A673 (cell line): Measurements from ENCODE around the gene SIAH3. TPM values are rescaled to one million over a fixed set of nuclear protein-coding genes. Genes with fewer than 3 reads are reported as not detected.

Experiments used
- BruUV-seq: library from RNA; stranded (reverse); fragments of 400-500 nt; replicated peaks from 2 replicates; lab custom pipeline; 2021; lab: Mats Ljungman, UMichigan
- CTCF ChIA-PET: fragments of 300-600 bp; sonication (Branson Sonifier 250); formaldehyde crosslinking; loops from one replicate; lab custom pipeline; 2022; ENCODE audit warnings: antibody characterized with exemption; lab: Charles Lee
- POLR2A ChIA-PET: fragments of 300-600 bp; sonication (Branson Sonifier 250); formaldehyde crosslinking; loops from one replicate; lab custom pipeline; 2022; ENCODE audit warnings: antibody characterized with exemption; ENCODE audit not compliant: low non-redundant PET; lab: Charles Lee
- DNase-seq: peaks from one replicate; pipeline ENCODE4 v3.0.0-alpha.2; 2015; ENCODE audit warnings: low spot score
- H3K27ac ChIP-seq: fragments of 200-600 bp; sonication (generic); 2 replicates; pipeline ENCODE4 v1.5.1; 2016; ENCODE audit warnings: mixed run types, low read depth, mild to moderate bottlenecking, mixed read lengths, antibody characterized with exemption, low read length; ENCODE audit not compliant: poor library complexity, severe bottlenecking
- H3K27me3 ChIP-seq: fragments of 200-600 bp; sonication (generic); replicated peaks from 2 replicates; pipeline ENCODE4 v1.6.1; 2017; ENCODE audit warnings: mixed run types, low read depth, mild to moderate bottlenecking, mixed read lengths, antibody characterized with exemption, low read length; ENCODE audit not compliant: insufficient read depth, poor library complexity
- H3K36me3 ChIP-seq: fragments of 200-600 bp; sonication (generic); 2 replicates; pipeline ENCODE4 v1.6.1; 2016; ENCODE audit warnings: mixed run types, mild to moderate bottlenecking, mixed read lengths, antibody characterized with exemption, low read length; ENCODE audit not compliant: insufficient read depth, poor library complexity, severe bottlenecking
- H3K4me1 ChIP-seq: fragments of 200-600 bp; sonication (generic); 2 replicates; pipeline ENCODE4 v1.6.1; 2017; ENCODE audit warnings: mixed run types, mild to moderate bottlenecking, mixed read lengths, antibody characterized with exemption, low read length; ENCODE audit not compliant: insufficient read depth, poor library complexity, severe bottlenecking
- H3K4me3 ChIP-seq: fragments of 200-600 bp; sonication (generic); 2 replicates; pipeline ENCODE4 v1.5.1; 2016; ENCODE audit warnings: low read depth, mixed run types, mild to moderate bottlenecking, mixed read lengths, low read length; ENCODE audit not compliant: poor library complexity, severe bottlenecking
- H3K9me3 ChIP-seq: fragments of 200-600 bp; sonication (generic); 2 replicates; pipeline ENCODE4 v1.6.1; 2016; ENCODE audit warnings: mixed run types, low read depth, mild to moderate bottlenecking, mixed read lengths, antibody characterized with exemption, low read length; ENCODE audit not compliant: poor library complexity, severe bottlenecking
- EZH2 ChIP-seq: fragments of 200-600 bp; sonication (generic); IDR thresholded peaks from 2 replicates; pipeline ENCODE4 v1.6.1; 2017; ENCODE audit warnings: borderline replicate concordance, low read depth, mild to moderate bottlenecking, mixed read lengths, antibody characterized with exemption, low read length; ENCODE audit not compliant: poor library complexity, severe bottlenecking
- intact Hi-C: fragments of 100-400 bp; cut with micrococcal nuclease; formaldehyde crosslinking; loops from one replicate; pipeline ENCODE4 v1.10.0; 2022; ENCODE audit not compliant: unreplicated experiment
- total RNA-seq: library from RNA; stranded (reverse); gene quantifications from 2 replicates; pipeline ENCODE4 v1.2.3, GENCODE V29; 2021
- TF ChIP-seq, protein P1 (sequence below): fragments of 300-800, 200-600 bp; sonication (generic); conservative IDR thresholded peaks from 2 replicates; pipeline ENCODE4 v1.5.1; 2017; ENCODE audit warnings: low read depth, mild to moderate bottlenecking, antibody characterized with exemption, low read length, moderate library complexity, mixed read lengths

SIAH3 gene
- total RNA-seq, 1 experiment from 2014 or later: 4.6 TPM

- no peaks in the 10 kb centered on the region for H3K36me3 ChIP-seq
- no peaks in the 10 kb centered on the region for H3K9me3 ChIP-seq
- no peak for DNase-seq
- intact Hi-C loops: no loop called here
- peaks cover 31% of the 10 kb centered on the region for H3K4me1 ChIP-seq
- CTCF ChIA-PET: interaction anchor here (0.7 kb wide), 1 partner anchor 39 kb away, joined by 4 read pairs; no protein-coding TSS in a partner anchor
- TF ChIP-seq EZH2: no peak
- TF ChIP-seq, protein P1, sequence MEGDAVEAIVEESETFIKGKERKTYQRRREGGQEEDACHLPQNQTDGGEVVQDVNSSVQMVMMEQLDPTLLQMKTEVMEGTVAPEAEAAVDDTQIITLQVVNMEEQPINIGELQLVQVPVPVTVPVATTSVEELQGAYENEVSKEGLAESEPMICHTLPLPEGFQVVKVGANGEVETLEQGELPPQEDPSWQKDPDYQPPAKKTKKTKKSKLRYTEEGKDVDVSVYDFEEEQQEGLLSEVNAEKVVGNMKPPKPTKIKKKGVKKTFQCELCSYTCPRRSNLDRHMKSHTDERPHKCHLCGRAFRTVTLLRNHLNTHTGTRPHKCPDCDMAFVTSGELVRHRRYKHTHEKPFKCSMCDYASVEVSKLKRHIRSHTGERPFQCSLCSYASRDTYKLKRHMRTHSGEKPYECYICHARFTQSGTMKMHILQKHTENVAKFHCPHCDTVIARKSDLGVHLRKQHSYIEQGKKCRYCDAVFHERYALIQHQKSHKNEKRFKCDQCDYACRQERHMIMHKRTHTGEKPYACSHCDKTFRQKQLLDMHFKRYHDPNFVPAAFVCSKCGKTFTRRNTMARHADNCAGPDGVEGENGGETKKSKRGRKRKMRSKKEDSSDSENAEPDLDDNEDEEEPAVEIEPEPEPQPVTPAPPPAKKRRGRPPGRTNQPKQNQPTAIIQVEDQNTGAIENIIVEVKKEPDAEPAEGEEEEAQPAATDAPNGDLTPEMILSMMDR: no peak
- no TSS peak for BruUV-seq
- POLR2A ChIA-PET: no interaction called here
- H3K27me3 ChIP-seq: no peaks in the 10 kb centered on the region
- H3K27ac ChIP-seq: no peak overlapping the region
- no peak overlapping the region for H3K4me3 ChIP-seq
These were observed 58.7 kb downstream of the SIAH3 start for GRCh38 chr13:45792827-45793303.

GRCh38 chr13:45788011-45788410 is 63.5 kb downstream of the SIAH3 start:
- no TSS peak for BruUV-seq
- Histone ChIP-seq H3K27me3 (no peaks in the 10 kb centered on the region), H3K36me3 (no peaks in the 10 kb centered on the region), H3K4me1 (peaks cover 58% of the 10 kb centered on the region), H3K4me3 (no peak overlapping the region), H3K27ac (no peak overlapping the region), H3K9me3 (no peaks in the 10 kb centered on the region)
- POLR2A ChIA-PET: no interaction called here
- DNase-seq: no peak
- CTCF ChIA-PET: no interaction called here
- intact Hi-C loops: no loop called here
- TF ChIP-seq EZH2: no peak
- TF ChIP-seq, protein P1: no peak

- H3K4me1 ChIP-seq: peaks cover 65% of the 10 kb centered on the region
- POLR2A ChIA-PET: no interaction called here
- CTCF ChIA-PET: no interaction called here
These were observed 64.2 kb downstream of the SIAH3 start for GRCh38 chr13:45787346-45787745.

More at GRCh38 chr13:45787346-45787745, 64.2 kb downstream of the SIAH3 start:
- TF ChIP-seq, protein P1: no peak
- Histone ChIP-seq H3K27me3 (no peaks in the 10 kb centered on the region), H3K9me3 (no peaks in the 10 kb centered on the region), H3K4me3 (no peak overlapping the region), H3K27ac (no peak overlapping the region), H3K36me3 (no peaks in the 10 kb centered on the region)
- intact Hi-C loops: no loop called here
- DNase-seq: no peak
- no TSS peak for BruUV-seq
